Measurements from ENCODE around the gene ANK3. TPM values are rescaled to one million over a fixed set of nuclear protein-coding genes. Genes with fewer than 3 reads are reported as not detected.

ANK3 gene
- total RNA-seq, 1 donor from 2014 or later: 4.0 TPM

- no peak for ATAC-seq (ENCODE audit: low read depth)
- no peak overlapping the region for H3K27ac Mint-ChIP-seq
- no peaks in the 10 kb centered on the region for H3K27me3 Mint-ChIP-seq
- H3K4me1 Mint-ChIP-seq: peaks cover 7% of the 10 kb centered on the region
- intact Hi-C loops (cut with micrococcal nuclease): loop anchor here (10.0 kb wide), 1 partner anchor 1645 kb away; no protein-coding TSS in a partner anchor
- H3K4me3 Mint-ChIP-seq: no peak overlapping the region
- no peaks in the 10 kb centered on the region for H3K36me3 Mint-ChIP-seq (ENCODE audit: low read depth)
- no peaks in the 10 kb centered on the region for H3K9me3 Mint-ChIP-seq
- POLR2A ChIA-PET: interaction anchor here (0.6 to 1.3 kb wide), 2 partner anchors 192 to 202 kb away, joined by 3 read pairs; no protein-coding TSS in a partner anchor
- CTCF ChIA-PET: interaction anchor here (1.0 to 2.6 kb wide), 3 partner anchors 192 to 315 kb away, joined by 4 to 9 read pairs (median 5); no protein-coding TSS in a partner anchor
- no peak for DNase-seq
- TF ChIP-seq CTCF (IDR thresholded peaks at IDR 0.05): no peak
Measured at GRCh38 chr10:60430017-60430416, 40.3 kb upstream of the ANK3 start.

GRCh38 chr10:60429084-60429849 lies 39.6 kb upstream of the ANK3 start:
- ATAC-seq (ENCODE audit: low read depth): no peak
- CTCF ChIA-PET: interaction anchor here (1.0 to 2.6 kb wide), 4 partner anchors 191 to 330 kb away, joined by 3 to 9 read pairs (median 4); no protein-coding TSS in a partner anchor

GRCh38 chr10:60428387-60428737 lies 38.7 kb upstream of the ANK3 start:
- H3K36me3 Mint-ChIP-seq (ENCODE audit: low read depth): no peaks in the 10 kb centered on the region
- no peaks in the 10 kb centered on the region for H3K9me3 Mint-ChIP-seq
- H3K27ac Mint-ChIP-seq: no peak overlapping the region
- peaks cover 10% of the 10 kb centered on the region for H3K4me1 Mint-ChIP-seq
- no peaks in the 10 kb centered on the region for H3K27me3 Mint-ChIP-seq
- H3K4me3 Mint-ChIP-seq: no peak overlapping the region
- POLR2A ChIA-PET: no interaction called here
- CTCF ChIA-PET: interaction anchor here (1.5 kb wide), 1 partner anchor 329 kb away, joined by 3 read pairs; no protein-coding TSS in a partner anchor
- ATAC-seq (ENCODE audit: low read depth) (no peak), DNase-seq (no peak)
- TF ChIP-seq CTCF (IDR thresholded peaks at IDR 0.05): no peak
- intact Hi-C loops (cut with micrococcal nuclease): no loop called here

More at GRCh38 chr10:60429084-60429849, 39.6 kb upstream of the ANK3 start:
- no peaks in the 10 kb centered on the region for H3K27me3 Mint-ChIP-seq
- no peaks in the 10 kb centered on the region for H3K36me3 Mint-ChIP-seq (ENCODE audit: low read depth)
- no peak for TF ChIP-seq CTCF (IDR thresholded peaks at IDR 0.05)
- H3K9me3 Mint-ChIP-seq: no peaks in the 10 kb centered on the region
- H3K4me3 Mint-ChIP-seq: no peak overlapping the region
- POLR2A ChIA-PET: interaction anchor here (0.6 to 1.3 kb wide), 2 partner anchors 191 to 201 kb away, joined by 3 read pairs; no protein-coding TSS in a partner anchor
- intact Hi-C loops (cut with micrococcal nuclease): no loop called here
- no peak for DNase-seq
- H3K27ac Mint-ChIP-seq: no peak overlapping the region
- peaks cover 10% of the 10 kb centered on the region for H3K4me1 Mint-ChIP-seq

- Mint-ChIP-seq H3K36me3 (ENCODE audit: low read depth) (no peaks in the 10 kb centered on the region), H3K27ac (no peak overlapping the region), H3K27me3 (no peaks in the 10 kb centered on the region), H3K9me3 (no peaks in the 10 kb centered on the region), H3K4me3 (no peak overlapping the region), H3K4me1 (peaks cover 10% of the 10 kb centered on the region)
- ATAC-seq (ENCODE audit: low read depth) (no peak), DNase-seq (no peak)
- ChIA-PET CTCF (no interaction called here), POLR2A (no interaction called here)
- intact Hi-C loops (cut with micrococcal nuclease): no loop called here
- TF ChIP-seq CTCF (IDR thresholded peaks at IDR 0.05): no peak
Measured at GRCh38 chr10:60427709-60428386, 38.2 kb upstream of the ANK3 start.

- peaks cover 10% of the 10 kb centered on the region for H3K4me1 Mint-ChIP-seq
- ChIA-PET POLR2A (interaction anchor here (2.2 kb wide), 1 partner anchor 189 kb away, joined by 7 read pairs; no protein-coding TSS in a partner anchor), CTCF (no interaction called here)
- ATAC-seq (ENCODE audit: low read depth) (no peak), DNase-seq (no peak)
- TF ChIP-seq CTCF (IDR thresholded peaks at IDR 0.05): no peak
- H3K9me3 Mint-ChIP-seq: no peaks in the 10 kb centered on the region
- H3K27me3 Mint-ChIP-seq: no peaks in the 10 kb centered on the region
- intact Hi-C loops (cut with micrococcal nuclease): no loop called here
- no peaks in the 10 kb centered on the region for H3K36me3 Mint-ChIP-seq (ENCODE audit: low read depth)
- no peak overlapping the region for H3K27ac Mint-ChIP-seq
- H3K4me3 Mint-ChIP-seq: no peak overlapping the region
Measured at GRCh38 chr10:60427148-60427547, 37.5 kb upstream of the ANK3 start.

Data from activated B cell treated with CpG ODN at 0.5 μM for 24 hours (primary cell).